ENCODE data around the gene PCOLCE2.

The PCOLCE2 gene

DNA sequence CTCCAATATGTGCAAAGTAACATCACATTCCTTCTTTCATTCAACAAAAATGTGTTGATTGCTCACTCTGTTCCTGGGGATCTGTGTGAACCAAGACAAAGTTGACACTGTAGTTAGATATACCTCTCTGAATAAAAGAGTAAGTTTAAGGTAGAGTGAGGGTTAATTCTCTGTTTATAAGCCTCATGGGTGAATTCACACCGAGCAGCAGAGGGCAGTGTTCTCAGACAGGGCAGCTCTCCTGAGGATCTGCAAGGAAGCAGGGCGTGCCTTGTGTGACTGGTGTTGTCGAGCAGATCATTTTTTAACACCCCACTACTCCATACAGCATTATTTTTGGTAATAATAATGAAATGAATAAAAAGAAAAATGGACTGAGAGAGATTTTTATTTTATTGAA is 40.2 kb upstream of the PCOLCE2 start:
- Histone ChIP-seq H3K79me2 (ENCODE audit: control insufficient read depth, low read length) (no peaks in the 10 kb centered on the region), H3K36me3 (ENCODE audit: control insufficient read depth, low read length) (no peaks in the 10 kb centered on the region), H3F3A (ENCODE audit: control insufficient read depth, insufficient read depth) (no peaks in the 10 kb centered on the region), H3K9me2 (replicated peaks; ENCODE audit: control insufficient read depth, low read length) (no peaks in the 10 kb centered on the region), H3K4me1 (ENCODE audit: control insufficient read depth, low read length) (no peaks in the 10 kb centered on the region), H3K27ac (ENCODE audit: low read depth, low read length) (no peak overlapping the region), H3K4me3 (ENCODE audit: low read length) (no peak overlapping the region), H3K9me3 (ENCODE audit: control insufficient read depth, insufficient read depth, low read length) (no peaks in the 10 kb centered on the region; the same call in 1 of the 2 replicates), H4K20me1 (ENCODE audit: control insufficient read depth, insufficient read depth, low read depth, low read length) (no peaks in the 10 kb centered on the region), H3K27me3 (ENCODE audit: control insufficient read depth, low read length) (no peaks in the 10 kb centered on the region), H3K4me2 (ENCODE audit: low read length) (no peak overlapping the region)
- TF ChIP-seq, protein P1, sequence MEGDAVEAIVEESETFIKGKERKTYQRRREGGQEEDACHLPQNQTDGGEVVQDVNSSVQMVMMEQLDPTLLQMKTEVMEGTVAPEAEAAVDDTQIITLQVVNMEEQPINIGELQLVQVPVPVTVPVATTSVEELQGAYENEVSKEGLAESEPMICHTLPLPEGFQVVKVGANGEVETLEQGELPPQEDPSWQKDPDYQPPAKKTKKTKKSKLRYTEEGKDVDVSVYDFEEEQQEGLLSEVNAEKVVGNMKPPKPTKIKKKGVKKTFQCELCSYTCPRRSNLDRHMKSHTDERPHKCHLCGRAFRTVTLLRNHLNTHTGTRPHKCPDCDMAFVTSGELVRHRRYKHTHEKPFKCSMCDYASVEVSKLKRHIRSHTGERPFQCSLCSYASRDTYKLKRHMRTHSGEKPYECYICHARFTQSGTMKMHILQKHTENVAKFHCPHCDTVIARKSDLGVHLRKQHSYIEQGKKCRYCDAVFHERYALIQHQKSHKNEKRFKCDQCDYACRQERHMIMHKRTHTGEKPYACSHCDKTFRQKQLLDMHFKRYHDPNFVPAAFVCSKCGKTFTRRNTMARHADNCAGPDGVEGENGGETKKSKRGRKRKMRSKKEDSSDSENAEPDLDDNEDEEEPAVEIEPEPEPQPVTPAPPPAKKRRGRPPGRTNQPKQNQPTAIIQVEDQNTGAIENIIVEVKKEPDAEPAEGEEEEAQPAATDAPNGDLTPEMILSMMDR (IDR thresholded peaks at IDR 0.05; ENCODE audit: low read depth, low read length, poor library complexity, severe bottlenecking), result peak; percentile 63
- no peak for TF ChIP-seq EZH2phosphoT487 (IDR thresholded peaks at IDR 0.05; ENCODE audit: borderline replicate concordance, low read length)

DNA sequence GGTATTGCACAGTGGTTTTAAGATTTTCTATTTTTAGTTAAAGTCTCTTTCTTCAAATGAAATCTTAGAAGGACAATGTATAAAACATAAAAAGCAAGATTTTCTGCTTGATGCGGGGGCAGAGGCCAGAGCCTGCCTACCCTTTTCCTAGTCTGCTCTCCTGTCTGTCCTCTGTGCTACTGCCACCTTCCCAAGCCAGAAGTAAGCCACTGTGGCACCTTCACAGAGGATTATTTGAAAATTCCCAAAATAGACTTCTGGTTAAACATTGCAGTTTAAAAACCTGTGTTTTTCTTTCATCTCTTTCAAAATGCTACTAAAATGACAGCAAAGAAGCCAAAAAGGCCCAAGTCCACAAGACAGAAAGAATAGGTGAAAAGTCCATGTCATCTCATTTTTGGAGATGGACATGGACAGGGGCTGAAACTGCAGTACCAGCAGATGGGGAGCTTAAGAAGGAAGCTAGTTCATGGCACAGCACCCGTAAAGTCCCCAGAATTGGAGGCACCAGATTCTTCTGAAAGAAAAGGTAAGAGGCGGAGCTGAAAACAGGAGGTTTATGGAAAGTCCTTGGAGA is 37.6 kb upstream of the PCOLCE2 start:
- no peaks in the 10 kb centered on the region for H3K36me3 ChIP-seq (ENCODE audit: control insufficient read depth, low read length)
- no peaks in the 10 kb centered on the region for H3K79me2 ChIP-seq (ENCODE audit: control insufficient read depth, low read length)
- H3F3A ChIP-seq (ENCODE audit: control insufficient read depth, insufficient read depth), result no peaks in the 10 kb centered on the region
- TF ChIP-seq, protein P1 (IDR thresholded peaks at IDR 0.05; ENCODE audit: low read depth, low read length, poor library complexity, severe bottlenecking), result no peak
- no peak for TF ChIP-seq EZH2phosphoT487 (IDR thresholded peaks at IDR 0.05; ENCODE audit: borderline replicate concordance, low read length)
- no peaks in the 10 kb centered on the region for H4K20me1 ChIP-seq (ENCODE audit: control insufficient read depth, insufficient read depth, low read depth, low read length)
- H3K9me3 ChIP-seq (ENCODE audit: control insufficient read depth, insufficient read depth, low read length), result no peaks in the 10 kb centered on the region; the same call in 1 of the 2 replicates
- no peak overlapping the region for H3K4me3 ChIP-seq (ENCODE audit: low read length)
- no peak overlapping the region for H3K4me2 ChIP-seq (ENCODE audit: low read length)
- H3K27ac ChIP-seq (ENCODE audit: low read depth, low read length), result no peak overlapping the region
- H3K9me2 ChIP-seq (replicated peaks; ENCODE audit: control insufficient read depth, low read length), result no peaks in the 10 kb centered on the region
- no peaks in the 10 kb centered on the region for H3K27me3 ChIP-seq (ENCODE audit: control insufficient read depth, low read length)
- no peaks in the 10 kb centered on the region for H3K4me1 ChIP-seq (ENCODE audit: control insufficient read depth, low read length)

DNA sequence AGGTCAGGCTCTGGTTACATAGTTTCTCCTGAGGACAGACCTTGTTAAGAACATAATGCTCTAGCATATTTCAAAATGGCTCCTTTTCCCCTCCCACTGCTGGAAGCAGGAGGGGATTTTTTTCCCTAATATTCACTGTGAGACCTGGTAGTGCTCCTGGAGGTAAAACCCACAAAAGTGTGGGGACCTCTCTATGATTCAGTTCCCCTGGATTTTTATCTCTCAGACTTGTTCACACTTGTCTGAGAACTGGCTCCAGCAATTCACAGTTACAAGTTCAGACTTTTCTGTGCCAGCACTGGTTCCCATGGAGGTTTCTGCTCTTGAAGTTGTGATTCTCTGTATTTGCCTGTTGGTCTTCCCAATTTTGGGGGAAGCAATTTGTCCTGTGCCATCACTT is 36.3 kb upstream of the PCOLCE2 start:
- no peaks in the 10 kb centered on the region for H4K20me1 ChIP-seq (ENCODE audit: control insufficient read depth, insufficient read depth, low read depth, low read length)
- no peaks in the 10 kb centered on the region for H3K4me1 ChIP-seq (ENCODE audit: control insufficient read depth, low read length)
- H3K79me2 ChIP-seq (ENCODE audit: control insufficient read depth, low read length), result no peaks in the 10 kb centered on the region
- H3K9me2 ChIP-seq (replicated peaks; ENCODE audit: control insufficient read depth, low read length), result no peaks in the 10 kb centered on the region
- TF ChIP-seq, protein P1 (IDR thresholded peaks at IDR 0.05; ENCODE audit: low read depth, low read length, poor library complexity, severe bottlenecking), result no peak
- TF ChIP-seq EZH2phosphoT487 (IDR thresholded peaks at IDR 0.05; ENCODE audit: borderline replicate concordance, low read length), result no peak
- H3K36me3 ChIP-seq (ENCODE audit: control insufficient read depth, low read length), result no peaks in the 10 kb centered on the region
- H3K4me3 ChIP-seq (ENCODE audit: low read length), result no peak overlapping the region
- H3K27ac ChIP-seq (ENCODE audit: low read depth, low read length), result no peak overlapping the region
- H3K27me3 ChIP-seq (ENCODE audit: control insufficient read depth, low read length), result no peaks in the 10 kb centered on the region
- no peaks in the 10 kb centered on the region for H3F3A ChIP-seq (ENCODE audit: control insufficient read depth, insufficient read depth)
- H3K9me3 ChIP-seq (ENCODE audit: control insufficient read depth, insufficient read depth, low read length), result no peaks in the 10 kb centered on the region; the same call in 1 of the 2 replicates
- no peak overlapping the region for H3K4me2 ChIP-seq (ENCODE audit: low read length)
